Heart right ventricle (tissue), 16 donors: ENCODE data around the gene CCNG2. TPM values are rescaled to one million over a fixed set of nuclear protein-coding genes. Genes with fewer than 3 reads are reported as not detected.

Experiments used
- ATAC-seq, 8 donors: fragments of 200-7000 bp; cut with Tn5 transposase; one replicate each; pipeline ENCODE4 v1.9.1; 2020; ENCODE audit warnings: mild to moderate bottlenecking in 8 of 8, moderate library complexity in 8 of 8, moderate number of reproducible peaks in 1 of 8
- DNase-seq, 2 donors: peaks; one replicate each; pipeline ENCODE4 v3.0.0-alpha.2; 2020
- H3K27ac ChIP-seq, 10 donors: fragments of 200-600 bp; sonication (generic) in 2 of 10; one replicate each; pipeline versions ENCODE4 v1.5.0 to v1.8.0; 2020 to 2022; ENCODE audit warnings: mild to moderate bottlenecking in 3 of 10
- H3K27me3 ChIP-seq, 7 donors: fragments of 200-600 bp; one replicate each; pipeline ENCODE4 v1.8.0; 2021 to 2022; ENCODE audit warnings: mild to moderate bottlenecking in 2 of 7
- H3K36me3 ChIP-seq, 9 donors: fragments of 200-600 bp; sonication (generic) in 1 of 9; one replicate each; pipeline versions ENCODE4 v1.5.0 to v1.8.0; 2020 to 2022; ENCODE audit warnings: mild to moderate bottlenecking in 2 of 9
- H3K4me1 ChIP-seq, 9 donors: fragments of 200-600 bp; sonication (generic) in 1 of 9; one replicate each; pipeline versions ENCODE4 v1.5.0 to v1.8.0; 2020 to 2022; ENCODE audit warnings: mild to moderate bottlenecking in 4 of 9
- H3K4me3 ChIP-seq, 10 donors: fragments of 200-600 bp; sonication (generic) in 2 of 10; one replicate each; pipeline versions ENCODE4 v1.5.0 to v1.8.0; 2020 to 2022; ENCODE audit warnings: mild to moderate bottlenecking in 7 of 10, moderate library complexity in 2 of 10
- H3K9me3 ChIP-seq, 11 donors: fragments of 200-600 bp in 10 of 11; sonication (generic) in 2 of 11; one replicate each; pipeline versions ENCODE4 v1.5.0 to v1.8.0; 2013 to 2022; ENCODE audit warnings: mild to moderate bottlenecking in 2 of 11, control low read depth in 1 of 11, moderate library complexity in 1 of 11
- CTCF ChIP-seq, 9 donors: fragments of 200-600 bp; sonication (generic) in 2 of 9; IDR thresholded peaks; one replicate each; pipeline versions ENCODE4 v1.5.0 to v1.8.0; 2021 to 2022; ENCODE audit warnings: antibody characterized with exemption in 9 of 9, mild to moderate bottlenecking in 5 of 9, moderate library complexity in 1 of 9
- WGBS, 2 donors: extraction: QIAGEN DNeasy Blood & Tissue Kit; methylation state at CpG; one replicate each; pipeline ENCODE4 v1.1.7; 2013; ENCODE audit warnings: inconsistent platforms in 1 of 2; 5-methylcytosine and 5-hydroxymethylcytosine counted together
- intact Hi-C, 10 donors: fragments of 100-400 bp; cut with DNase I; formaldehyde crosslinking; loops; one replicate each; pipeline versions ENCODE4 v1.11.1 to v1.14.2; 2022
- polyA plus RNA-seq, 2 donors: library from polyadenylated mRNA; stranded (reverse); fragments of 200-250 nt; gene quantifications; one replicate each; pipeline ENCODE4 v1.2.3, GENCODE V29; 2013
- total RNA-seq, 10 donors: library from RNA; stranded (reverse); fragmentation: NEBNext Ultra II Directional in 3 of 10; extraction: Animal tissue kit (Norgen Biotek cat#: 25700) in 3 of 10; gene quantifications; one replicate each; pipeline versions ENCODE4 v1.2.1 to v1.2.4, GENCODE V29; 2021 to 2023
- donor health status: Arrhythmogenic right ventricular cardiomyopathy.
- donor health status: ischemic (EF 13 %, LVEDD 7.1; RV severe dilation, severe dysfunction).
- donor health status: healthy with polysubstance abuse.
- donor health status: DM: no; HTN: yes; CAD: no.
- donor health status: DM: no; HTN: no; CAD: no.
- donor health status: ischemic (EF 25% LVEDD 6.9; RV normal size, moderate dysfunction).
- donor health status: ischemic (EF 25% LVEDD 5.7; RV mildly dilated, moderate dysfunction).
- donor health status: healthy.
- donor health status: DM: yes; HTN: yes; CAD: no.
- donor health status: Ischemic cardiomyopathy.
- donor health status: ischemic (EF 35%, LVEDD 5.7; RV mildly dilated, moderate dysfunction).
- donor health status: nonischemic (EF 11% LVEDD 7.7; RV severe dilation, severe dysfunction).
- donor health status: DM: yes; HTN: yes; CAD: no.
- donor health status: PGD.
- donor health status: ischemic (EF 29% LVEDD 5.4; RV normal size, mild dysfunction).
- donor health status: nonischemic (EF 23%, LVEDD 6.1; RV moderate dilation, normal function).

CCNG2 gene
- total and polyA plus RNA-seq, 12 donors = 2.3 to 16.6 (median 9.5) TPM

- H3K4me3 ChIP-seq = no peak overlapping the region
- no peak overlapping the region for H3K27ac ChIP-seq
- intact Hi-C loops = no loop called here
- no peaks in the 10 kb centered on the region for H3K27me3 ChIP-seq
- H3K4me1 ChIP-seq = peaks cover 0 to 21% (median 0%) of the 10 kb centered on the region in 9 donors
- no peak for DNase-seq
- ATAC-seq = no peak
- 78% methylated on average over 4 of the region's 4 CpGs for WGBS, 2 donors
- H3K36me3 ChIP-seq = no peaks in the 10 kb centered on the region
- no peaks in the 10 kb centered on the region for H3K9me3 ChIP-seq
- TF ChIP-seq CTCF (IDR thresholded peaks at IDR 0.05) = no peak
Measured at GRCh38 chr4:77142646-77143028, 14.4 kb upstream of the CCNG2 start.

GRCh38 chr4:77143091-77143490 is 13.9 kb upstream of the CCNG2 start:
- no peaks in the 10 kb centered on the region for H3K27me3 ChIP-seq
- no peak overlapping the region for H3K27ac ChIP-seq
- no peak for TF ChIP-seq CTCF (IDR thresholded peaks at IDR 0.05)
- H3K4me3 ChIP-seq = no peak overlapping the region
- H3K9me3 ChIP-seq = no peaks in the 10 kb centered on the region
- H3K4me1 ChIP-seq = peaks cover 0 to 21% (median 0%) of the 10 kb centered on the region in 9 donors
- no peaks in the 10 kb centered on the region for H3K36me3 ChIP-seq
- 81 to 85% methylated on average over 3 of the region's 3 CpGs for WGBS, 2 donors
- DNase-seq (no peak), ATAC-seq (no peak)
- intact Hi-C loops = no loop called here

GRCh38 chr4:77145842-77146185 is 11.2 kb upstream of the CCNG2 start:
- TF ChIP-seq CTCF (IDR thresholded peaks at IDR 0.05) = no peak
- peaks cover 0 to 21% (median 0%) of the 10 kb centered on the region in 9 donors for H3K4me1 ChIP-seq
- no peaks in the 10 kb centered on the region for H3K9me3 ChIP-seq
- peak overlapping the region in 1 of 10 donors; percentile 2 for H3K27ac ChIP-seq
- intact Hi-C loops = no loop called here
- H3K27me3 ChIP-seq = no peaks in the 10 kb centered on the region
- 57 to 68% methylated on average over 1 of the region's 1 CpG for WGBS, 2 donors
- H3K36me3 ChIP-seq = no peaks in the 10 kb centered on the region
- DNase-seq = no peak
- no peak overlapping the region for H3K4me3 ChIP-seq
- no peak for ATAC-seq

GRCh38 chr4:77146186-77147078 is 10.6 kb upstream of the CCNG2 start:
- Histone ChIP-seq H3K4me3 (no peak overlapping the region), H3K27ac (peak overlapping the region in 1 of 10 donors; percentile 23), H3K9me3 (no peaks in the 10 kb centered on the region), H3K36me3 (no peaks in the 10 kb centered on the region), H3K27me3 (no peaks in the 10 kb centered on the region), H3K4me1 (peaks cover 0 to 21% (median 0%) of the 10 kb centered on the region in 9 donors)
- ATAC-seq = no peak
- intact Hi-C loops = no loop called here
- TF ChIP-seq CTCF (IDR thresholded peaks at IDR 0.05) = no peak
- no peak for DNase-seq
- 79 to 81% methylated on average over 3 of the region's 3 CpGs for WGBS, 2 donors
